Naive thymus-derived CD4-positive, alpha-beta T cell (primary cell): ENCODE results near the gene SH3RF3. TPM values are rescaled to one million over a fixed set of nuclear protein-coding genes. Genes with fewer than 3 reads are reported as not detected.

ENCODE experiments used
- ATAC-seq: fragments of 150-1000 bp; cut with Tn5 transposase; 2 replicates; pipeline ENCODE4 v1.10.0; 2021; ENCODE audit warnings: mild to moderate bottlenecking, moderate library complexity
- CTCF ChIA-PET: fragments of 350-600 bp; sonication (Branson Sonifier 250); formaldehyde crosslinking; loops from one replicate; lab custom pipeline; 2021; ENCODE audit warnings: antibody characterized with exemption; lab: Charles Lee
- POLR2A ChIA-PET: fragments of 350-600 bp; sonication (Branson Sonifier 250); formaldehyde crosslinking; loops from one replicate; lab custom pipeline; 2021; ENCODE audit warnings: antibody characterized with exemption, inconsistent platforms; lab: Charles Lee
- DNase-seq, 9 donors: peaks; one replicate each; pipeline versions ENCODE4 v3.0.0 to v3.0.0-alpha.2; 2020 to 2022; ENCODE audit warnings: mixed read lengths in 1 of 9
- H3K27ac ChIP-seq: one replicate; pipeline ENCODE4 v1.7.0; 2013; ENCODE audit warnings: mild to moderate bottlenecking, low read depth, low read length, moderate library complexity
- H3K27me3 ChIP-seq, 2 donors: one replicate each; pipeline ENCODE4 v1.7.0; 2013; ENCODE audit warnings: low read length in 2 of 2, mild to moderate bottlenecking in 2 of 2, moderate library complexity in 2 of 2; ENCODE audit not compliant: control insufficient read depth in 2 of 2, insufficient read depth in 2 of 2
- H3K36me3 ChIP-seq, 3 experiments: 1 replicate in 2 of 3; 2 replicates in 1 of 3; pipeline ENCODE4 v1.7.0; 2013; ENCODE audit warnings: low read length in 3 of 3, mild to moderate bottlenecking in 3 of 3, moderate library complexity in 1 of 3; ENCODE audit not compliant: insufficient read depth in 3 of 3, control insufficient read depth in 2 of 3
- H3K4me1 ChIP-seq, 2 donors: one replicate each; pipeline ENCODE4 v1.7.0; 2013; ENCODE audit warnings: low read length in 2 of 2, mild to moderate bottlenecking in 2 of 2, moderate library complexity in 1 of 2; ENCODE audit not compliant: control insufficient read depth in 2 of 2, insufficient read depth in 2 of 2
- H3K4me3 ChIP-seq: 2 replicates; pipeline ENCODE4 v1.7.0; 2013; ENCODE audit warnings: mild to moderate bottlenecking, low read length
- H3K9me3 ChIP-seq, 3 experiments: 1 replicate in 2 of 3; 2 replicates in 1 of 3; pipeline ENCODE4 v1.7.0; 2013; ENCODE audit warnings: low read length in 3 of 3; ENCODE audit not compliant: control insufficient read depth in 2 of 3
- H3K27ac Mint-ChIP-seq, 9 donors: one replicate each; pipeline ENCODE4 v1.8.0; 2020 to 2022; ENCODE audit warnings: mixed read lengths in 9 of 9, mild to moderate bottlenecking in 8 of 9, moderate library complexity in 5 of 9, inconsistent platforms in 2 of 9
- H3K27me3 Mint-ChIP-seq, 5 donors: one replicate each; pipeline ENCODE4 v1.8.0; 2021 to 2022; ENCODE audit warnings: mixed read lengths in 5 of 5, mild to moderate bottlenecking in 1 of 5
- H3K36me3 Mint-ChIP-seq, 5 donors: one replicate each; pipeline ENCODE4 v1.8.0; 2020 to 2022; ENCODE audit warnings: mixed read lengths in 5 of 5, mild to moderate bottlenecking in 3 of 5, inconsistent platforms in 1 of 5
- H3K4me1 Mint-ChIP-seq, 7 donors: one replicate each; pipeline ENCODE4 v1.8.0; 2020 to 2022; ENCODE audit warnings: mixed read lengths in 7 of 7, mild to moderate bottlenecking in 3 of 7, inconsistent platforms in 1 of 7
- H3K4me3 Mint-ChIP-seq, 10 donors: one replicate each; pipeline ENCODE4 v1.8.0; 2020 to 2022; ENCODE audit warnings: mild to moderate bottlenecking in 10 of 10, mixed read lengths in 10 of 10, moderate library complexity in 6 of 10, inconsistent platforms in 2 of 10
- H3K9me3 Mint-ChIP-seq, 11 donors: one replicate each; pipeline ENCODE4 v1.8.0; 2020 to 2022; ENCODE audit warnings: mixed read lengths in 11 of 11, mild to moderate bottlenecking in 4 of 11, inconsistent platforms in 1 of 11, moderate library complexity in 1 of 11
- intact Hi-C, 2 donors: fragments of 100-400 bp; cut with micrococcal nuclease; formaldehyde crosslinking; loops; one replicate each; pipeline ENCODE4 v1.15.1; 2023
- polyA plus RNA-seq, 2 donors: library from polyadenylated mRNA; unstranded; fragments of 300-500 nt; fragmentation: Illumina TruSeq; gene quantifications; one replicate each; pipeline ENCODE4 v1.2.3, GENCODE V29; 2021
- total RNA-seq, 6 experiments: library from RNA in 5 of 6; stranded (reverse) in 5 of 6; gene quantifications; 1 replicate in 5 of 6; 2 replicates in 1 of 6; pipeline ENCODE4 v1.2.3 and lab custom pipeline; 2021 to 2026

The SH3RF3 gene
- total and polyA plus RNA-seq, 7 experiments from 2014 or later, result 0.19 to 11.5 (median 4.8) TPM

- Mint-ChIP-seq H3K9me3 (peaks cover 0 to 2% (median 0%) of the 10 kb centered on the region in 11 donors), H3K4me1 (peaks cover 29 to 71% (median 56%) of the 10 kb centered on the region in 7 donors), H3K27ac (peak overlapping the region in 3 of 9 donors; percentile 7 to 92 (median 63)), H3K27me3 (peaks cover 0 to 54% (median 0%) of the 10 kb centered on the region in 5 donors), H3K36me3 (no peaks in the 10 kb centered on the region), H3K4me3 (no peak overlapping the region)
- ATAC-seq, result no peak
- no peak for DNase-seq
- Histone ChIP-seq H3K9me3 (no peaks in the 10 kb centered on the region), H3K27me3 (no peaks in the 10 kb centered on the region), H3K27ac (no peak overlapping the region), H3K4me1 (peaks cover 13 to 34% of the 10 kb centered on the region in 2 donors), H3K36me3 (no peaks in the 10 kb centered on the region), H3K4me3 (no peak overlapping the region)
- CTCF ChIA-PET, result no interaction called here
- POLR2A ChIA-PET, result no interaction called here
- intact Hi-C loops, result loop anchor here in 1 of 2 donors (10.0 kb wide), 1 partner anchor 223 kb away; no protein-coding TSS in a partner anchor
Measured at GRCh38 chr2:109147405-109147804, 18.4 kb downstream of the SH3RF3 start.

- ATAC-seq (no peak), DNase-seq (no peak)
- H3K4me3 Mint-ChIP-seq, result no peak overlapping the region
- intact Hi-C loops, result loop anchor here in 1 of 2 donors (10.0 kb wide), 1 partner anchor 223 kb away; no protein-coding TSS in a partner anchor
- Histone ChIP-seq H3K27ac (no peak overlapping the region), H3K4me1 (peaks cover 12 to 31% of the 10 kb centered on the region in 2 donors), H3K9me3 (no peaks in the 10 kb centered on the region), H3K4me3 (no peak overlapping the region), H3K27me3 (no peaks in the 10 kb centered on the region), H3K36me3 (no peaks in the 10 kb centered on the region)
- H3K4me1 Mint-ChIP-seq, result peaks cover 25 to 68% (median 48%) of the 10 kb centered on the region in 7 donors
- POLR2A ChIA-PET, result no interaction called here
- H3K36me3 Mint-ChIP-seq, result no peaks in the 10 kb centered on the region
- CTCF ChIA-PET, result no interaction called here
- peaks cover 0 to 53% (median 0%) of the 10 kb centered on the region in 5 donors for H3K27me3 Mint-ChIP-seq
- peak overlapping the region in 3 of 9 donors; percentile 24 to 92 (median 34) for H3K27ac Mint-ChIP-seq
- peaks cover 0 to 2% (median 0%) of the 10 kb centered on the region in 11 donors for H3K9me3 Mint-ChIP-seq
Measured at GRCh38 chr2:109148117-109148746, 19.2 kb downstream of the SH3RF3 start.

- ChIA-PET CTCF (no interaction called here), POLR2A (no interaction called here)
- Mint-ChIP-seq H3K27me3 (peaks cover 0 to 55% (median 0%) of the 10 kb centered on the region in 5 donors), H3K36me3 (no peaks in the 10 kb centered on the region), H3K27ac (peak overlapping the region in 1 of 9 donors; percentile 24), H3K4me3 (peak overlapping the region in 1 of 10 donors; percentile 38), H3K9me3 (peaks cover 0 to 2% (median 0%) of the 10 kb centered on the region in 11 donors), H3K4me1 (peaks cover 20 to 63% (median 39%) of the 10 kb centered on the region in 7 donors)
- ATAC-seq (no peak), DNase-seq (no peak)
- Histone ChIP-seq H3K4me3 (no peak overlapping the region), H3K9me3 (no peaks in the 10 kb centered on the region), H3K27me3 (no peaks in the 10 kb centered on the region), H3K36me3 (no peaks in the 10 kb centered on the region), H3K27ac (no peak overlapping the region), H3K4me1 (peaks cover 7 to 24% of the 10 kb centered on the region in 2 donors)
- intact Hi-C loops, result loop anchor here in 1 of 2 donors (10.0 kb wide), 1 partner anchor 224 kb away; no protein-coding TSS in a partner anchor
Measured at GRCh38 chr2:109148991-109149645, 20.1 kb downstream of the SH3RF3 start.

- intact Hi-C loops, result no loop called here
- H3K36me3 ChIP-seq, result no peaks in the 10 kb centered on the region
- H3K9me3 Mint-ChIP-seq, result peaks cover 0 to 2% (median 0%) of the 10 kb centered on the region in 11 donors
- peak overlapping the region in 4 of 9 donors; percentile 1 to 75 (median 38) for H3K27ac Mint-ChIP-seq
- H3K4me3 ChIP-seq, result no peak overlapping the region
- no peaks in the 10 kb centered on the region for H3K27me3 ChIP-seq
- H3K4me1 Mint-ChIP-seq, result peaks cover 11 to 60% (median 34%) of the 10 kb centered on the region in 7 donors
- peak overlapping the region in 3 of 10 donors; percentile 12 to 38 (median 25) for H3K4me3 Mint-ChIP-seq
- H3K36me3 Mint-ChIP-seq, result peaks cover 0 to 5% (median 0%) of the 10 kb centered on the region in 5 donors
- H3K9me3 ChIP-seq, result no peaks in the 10 kb centered on the region
- POLR2A ChIA-PET, result interaction anchor here (1.0 kb wide), 1 partner anchor 119 kb away, joined by 5 read pairs; no protein-coding TSS in a partner anchor
- H3K27ac ChIP-seq, result no peak overlapping the region
- ATAC-seq, result no peak
- H3K4me1 ChIP-seq, result peaks cover 0 to 11% of the 10 kb centered on the region in 2 donors
- H3K27me3 Mint-ChIP-seq, result peaks cover 0 to 55% (median 0%) of the 10 kb centered on the region in 5 donors
- DNase-seq, result peak in 1 of 9 donors; percentile 20
- CTCF ChIA-PET, result no interaction called here
Measured at GRCh38 chr2:109150559-109150958, 21.6 kb downstream of the SH3RF3 start.

- Histone ChIP-seq H3K36me3 (no peaks in the 10 kb centered on the region), H3K27me3 (no peaks in the 10 kb centered on the region), H3K27ac (no peak overlapping the region), H3K9me3 (no peaks in the 10 kb centered on the region), H3K4me3 (no peak overlapping the region), H3K4me1 (peaks cover 0 to 16% of the 10 kb centered on the region in 2 donors)
- peaks cover 0 to 52% (median 0%) of the 10 kb centered on the region in 5 donors for H3K27me3 Mint-ChIP-seq
- H3K27ac Mint-ChIP-seq, result no peak overlapping the region
- intact Hi-C loops, result no loop called here
- peaks cover 9 to 67% (median 37%) of the 10 kb centered on the region in 7 donors for H3K4me1 Mint-ChIP-seq
- ChIA-PET POLR2A (no interaction called here), CTCF (no interaction called here)
- ATAC-seq, result no peak
- H3K36me3 Mint-ChIP-seq, result peaks cover 0 to 5% (median 0%) of the 10 kb centered on the region in 5 donors
- no peak overlapping the region for H3K4me3 Mint-ChIP-seq
- H3K9me3 Mint-ChIP-seq, result peaks cover 0 to 2% (median 0%) of the 10 kb centered on the region in 11 donors
- DNase-seq, result no peak
Measured at GRCh38 chr2:109151519-109151918, 22.5 kb downstream of the SH3RF3 start.

- Histone ChIP-seq H3K36me3 (no peaks in the 10 kb centered on the region), H3K27ac (no peak overlapping the region), H3K9me3 (no peaks in the 10 kb centered on the region), H3K27me3 (no peaks in the 10 kb centered on the region), H3K4me3 (no peak overlapping the region), H3K4me1 (peaks cover 0 to 16% of the 10 kb centered on the region in 2 donors)
- CTCF ChIA-PET, result interaction anchor here (1.2 kb wide), 1 partner anchor 11 kb away, joined by 3 read pairs; no protein-coding TSS in a partner anchor
- DNase-seq (no peak), ATAC-seq (no peak)
- Mint-ChIP-seq H3K4me1 (peaks cover 9 to 80% (median 43%) of the 10 kb centered on the region in 7 donors), H3K27me3 (peaks cover 0 to 44% (median 0%) of the 10 kb centered on the region in 5 donors), H3K27ac (no peak overlapping the region), H3K9me3 (no peaks in the 10 kb centered on the region), H3K4me3 (no peak overlapping the region), H3K36me3 (peaks cover 0 to 5% (median 0%) of the 10 kb centered on the region in 5 donors)
- intact Hi-C loops, result no loop called here
- POLR2A ChIA-PET, result no interaction called here
Measured at GRCh38 chr2:109153005-109153784, 24.2 kb downstream of the SH3RF3 start.
